ENCODE data around the gene OR51B2. TPM values are rescaled to one million over a fixed set of nuclear protein-coding genes. Genes with fewer than 3 reads are reported as not detected.

OR51B2 gene
- total RNA-seq, 1 experiment from 2014 or later: not detected

- H2BK120ac ChIP-seq (ENCODE audit: low read depth, low read length, poor library complexity, severe bottlenecking): no peak overlapping the region
- no peak for TF ChIP-seq CTCF (conservative IDR thresholded peaks at IDR 0.05)
- no peaks in the 10 kb centered on the region for H3K23me2 ChIP-seq (ENCODE audit: insufficient read length, low read depth, low read length, poor library complexity, severe bottlenecking)
- H4K20me1 ChIP-seq (ENCODE audit: control insufficient read depth, insufficient read depth, insufficient read length): no peaks in the 10 kb centered on the region
- H3K27me3 ChIP-seq (ENCODE audit: insufficient read depth, low read length): no peaks in the 10 kb centered on the region
- H2BK15ac ChIP-seq (ENCODE audit: low read depth, low read length): no peak overlapping the region
- Mint-ChIP-seq H3K9me3 (no peaks in the 10 kb centered on the region), H3K27ac (no peak overlapping the region), H3K27me3 (ENCODE audit: low read depth) (no peaks in the 10 kb centered on the region), H3K4me3 (no peak overlapping the region), H3K4me1 (peaks cover 6 to 10% of the 10 kb centered on the region in 2 experiments), H3K36me3 (ENCODE audit: insufficient read depth in 1 of 3, low read depth in 3 of 3) (no peaks in the 10 kb centered on the region)
- no peak overlapping the region for H4K8ac ChIP-seq (replicated peaks; ENCODE audit: insufficient read length, low read depth, low read length)
- no peak overlapping the region for H3K18ac ChIP-seq (ENCODE audit: insufficient read length, low read depth, low read length)
- H3K79me2 ChIP-seq (ENCODE audit: insufficient read depth, low read length): no peaks in the 10 kb centered on the region
- H2BK20ac ChIP-seq (ENCODE audit: low read depth, low read length, poor library complexity, severe bottlenecking): no peak overlapping the region
- no peak overlapping the region for H3K4ac ChIP-seq (ENCODE audit: low read depth, low read length)
- H2AFZ ChIP-seq (ENCODE audit: low read length): no peak overlapping the region
- no peak overlapping the region for H4K5ac ChIP-seq (ENCODE audit: insufficient read length, low read depth, low read length)
- no peak overlapping the region for H3K27ac ChIP-seq (ENCODE audit: insufficient read length, low read depth, low read length)
- no peak for DNase-seq
- no peak overlapping the region for H3K9ac ChIP-seq (ENCODE audit: extremely low read depth, insufficient read length, low read length)
- H3K14ac ChIP-seq (ENCODE audit: insufficient read depth, low read length): no peak overlapping the region
- H3K4me2 ChIP-seq (ENCODE audit: insufficient read depth, insufficient read length, low read length): no peak overlapping the region
- no peak overlapping the region for H2BK5ac ChIP-seq (ENCODE audit: insufficient read length, low read length)
- H3K23ac ChIP-seq (ENCODE audit: insufficient read length, low read depth, low read length): no peak overlapping the region
- no peak overlapping the region for H4K91ac ChIP-seq (ENCODE audit: insufficient read length, low read depth, low read length)
- H3K56ac ChIP-seq (ENCODE audit: insufficient read length, low read depth, low read length): no peak overlapping the region
- H3K4me1 ChIP-seq (ENCODE audit: insufficient read depth, low read length): no peaks in the 10 kb centered on the region
- H3K9me3 ChIP-seq (ENCODE audit: control insufficient read depth, low read depth, low read length): no peaks in the 10 kb centered on the region
- H2AK5ac ChIP-seq (ENCODE audit: insufficient read length, low read length): no peak overlapping the region
- no peak overlapping the region for H2BK12ac ChIP-seq (ENCODE audit: insufficient read length, low read depth, low read length)
- no peak overlapping the region for H3T11ph ChIP-seq (ENCODE audit: low read length)
- H3K79me1 ChIP-seq (ENCODE audit: insufficient read depth, low read depth, low read length, poor library complexity, severe bottlenecking): no peaks in the 10 kb centered on the region
- WGBS (ENCODE audit: extremely low coverage, insufficient read length, low lambda C conversion rate): no CpG with 5 or more reads among the region's 6 CpGs
These were observed 48.6 kb downstream of the OR51B2 start for GRCh38 chr11:5275369-5276110.
